22Rv1 (cell line): ENCODE data around the gene PDE6G.

Experiments
- CTCF ChIP-seq: fragments of 450-650 bp; IDR thresholded peaks from 2 replicates; pipeline ENCODE4 v1.5.1; 2017; ENCODE audit warnings: mild to moderate bottlenecking
- ZFX ChIP-seq: fragments of 450-650 bp; IDR thresholded peaks from 2 replicates; pipeline ENCODE4 v1.6.1; 2017; ENCODE audit warnings: antibody characterized with exemption, borderline replicate concordance

- no peak for TF ChIP-seq CTCF
- TF ChIP-seq ZFX, result no peak
Observed at GRCh38 chr17:81640011-81640410, 16.3 kb downstream of the PDE6G start.
